CD4-positive, alpha-beta T cell treated with Interleukin-6 for 4 hours (primary cell): ENCODE results near the gene LY6G6D.
"Not testable (repeated sequence)": the region's sequence is repeated elsewhere in the genome, so short reads cannot be mapped to it uniquely, and the experiment has no call there.

ENCODE experiments used
- DNase-seq: peaks from one replicate; pipeline ENCODE4 v3.0.0-alpha.2; 2020; ENCODE audit warnings: mixed read lengths

LY6G6D gene

GRCh38 chr6:31692886-31693285 lies 22.3 kb upstream of the LY6G6D start:
- no peak for DNase-seq

DNA sequence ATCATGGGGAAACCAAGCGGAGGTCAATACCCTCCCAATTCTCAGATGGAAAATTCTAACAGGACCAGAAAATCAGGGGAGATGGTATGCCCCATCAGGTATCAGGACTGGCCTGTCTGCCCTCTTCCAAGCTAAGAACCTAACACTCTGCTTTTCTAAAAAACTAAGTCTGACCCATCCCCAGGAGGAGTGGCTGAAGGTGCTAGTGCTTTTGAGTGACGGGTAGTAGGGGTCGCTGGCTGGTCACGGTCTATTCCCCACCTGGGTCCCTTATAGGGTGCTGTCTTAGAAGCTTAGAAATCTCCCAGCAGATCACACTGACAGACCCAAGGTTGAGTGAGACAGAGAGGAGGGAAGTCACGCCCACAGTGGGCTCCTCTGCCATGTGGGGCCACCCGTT lies 21.6 kb upstream of the LY6G6D start:
- DNase-seq, result no peak

DNA sequence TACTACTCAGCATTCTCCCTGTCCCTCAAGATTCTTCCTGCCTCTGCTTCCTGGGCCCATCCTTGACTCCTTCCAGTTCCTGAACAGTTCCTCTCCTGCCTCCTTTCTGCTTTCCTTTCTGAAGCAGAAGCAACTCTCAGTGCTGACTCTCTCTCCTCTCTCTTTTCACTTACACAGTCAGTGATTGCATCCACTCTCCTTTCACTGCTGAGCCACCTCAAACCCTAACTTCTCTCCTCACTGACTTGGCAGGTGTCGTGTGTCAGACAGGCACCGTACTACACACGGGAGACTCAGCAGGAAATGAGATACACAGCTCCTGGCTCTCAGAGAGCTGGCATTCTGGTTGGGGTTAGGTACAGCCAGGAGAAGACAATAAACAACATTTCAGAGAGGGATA lies 17.6 kb upstream of the LY6G6D start:
- DNase-seq, result no peak

DNA sequence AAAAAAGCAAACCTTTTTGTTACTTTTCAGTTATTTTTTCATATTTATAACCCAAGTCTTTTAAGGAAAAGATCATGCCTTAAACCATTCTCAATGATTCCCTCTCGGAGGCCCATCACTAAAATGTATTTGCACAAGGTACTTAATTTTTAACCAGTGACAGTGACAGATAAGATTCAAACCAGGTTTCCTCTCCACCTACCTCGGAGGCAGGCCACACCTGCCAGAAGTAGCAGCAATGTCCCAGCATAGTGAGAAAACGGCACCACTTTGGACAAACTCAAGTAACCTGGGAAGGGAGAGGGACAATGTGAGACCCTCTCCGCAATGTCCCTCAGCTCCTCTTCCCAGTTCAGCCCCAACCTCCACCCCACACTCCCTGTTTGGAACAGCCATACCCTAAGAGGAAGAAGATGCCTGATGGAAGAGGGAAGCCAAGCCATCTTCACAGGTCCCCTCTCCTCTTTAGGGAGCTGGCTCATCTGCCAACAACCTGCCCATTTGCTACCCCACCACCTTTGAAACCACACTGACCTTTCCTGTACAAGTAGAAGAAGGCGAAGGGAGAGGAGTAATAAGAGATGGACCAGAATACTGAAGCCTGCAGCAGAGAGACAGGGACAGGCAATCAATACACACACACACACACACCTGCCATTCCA lies 14.3 kb upstream of the LY6G6D start:
- DNase-seq, result no peak

- DNase-seq, result no peak
Observed at GRCh38 chr6:31701666-31702404, 13.3 kb upstream of the LY6G6D start.

DNA sequence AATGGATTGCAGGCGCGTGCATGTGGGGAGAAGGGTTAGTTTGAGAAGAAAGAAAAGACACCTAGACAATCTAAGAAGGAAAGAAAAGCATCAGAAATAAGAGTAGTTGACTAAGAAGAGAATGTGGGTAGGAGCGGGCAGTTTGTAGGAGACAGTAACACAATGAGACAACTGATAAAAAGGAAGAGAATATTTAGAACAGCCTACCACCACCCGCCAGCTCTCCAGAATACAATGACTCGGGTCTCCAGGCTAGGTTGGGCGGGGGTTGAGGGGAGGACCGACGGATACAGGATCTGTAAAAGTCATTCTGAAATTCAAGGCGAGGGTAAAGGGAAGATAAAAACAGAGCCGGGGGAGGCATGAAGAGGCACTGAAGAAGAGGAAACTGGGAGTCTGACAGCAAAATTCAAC lies 12.7 kb upstream of the LY6G6D start:
- DNase-seq, result no peak

- peak; percentile 99 for DNase-seq
Observed at GRCh38 chr6:31702819-31703716, 12.1 kb upstream of the LY6G6D start, which contains the start of gene ABHD16A. TSS of gene ABHD16A (minus strand) at chr6:31703324. CDS start at chr6:31703281, 43 bp downstream.

DNA sequence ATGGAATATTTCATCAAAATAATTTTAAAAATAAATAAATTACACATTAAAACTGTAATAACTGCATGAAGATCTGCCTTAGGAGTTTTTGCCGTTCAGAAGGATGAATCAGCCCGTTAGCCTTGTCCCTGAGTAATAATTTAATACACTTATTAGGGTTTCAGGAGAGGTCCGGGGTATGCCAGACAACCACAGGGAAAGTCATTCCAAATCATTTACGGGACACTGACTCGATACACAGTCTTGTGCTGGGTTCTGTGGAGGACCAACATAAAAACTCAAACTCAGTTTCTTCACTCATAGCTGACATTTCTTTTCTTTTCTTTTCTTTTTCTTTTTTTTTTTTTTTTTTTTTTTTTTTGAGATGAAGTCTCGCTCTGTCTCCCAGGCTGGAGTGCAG lies 9.2 kb upstream of the LY6G6D start:
- no peak for DNase-seq

DNA sequence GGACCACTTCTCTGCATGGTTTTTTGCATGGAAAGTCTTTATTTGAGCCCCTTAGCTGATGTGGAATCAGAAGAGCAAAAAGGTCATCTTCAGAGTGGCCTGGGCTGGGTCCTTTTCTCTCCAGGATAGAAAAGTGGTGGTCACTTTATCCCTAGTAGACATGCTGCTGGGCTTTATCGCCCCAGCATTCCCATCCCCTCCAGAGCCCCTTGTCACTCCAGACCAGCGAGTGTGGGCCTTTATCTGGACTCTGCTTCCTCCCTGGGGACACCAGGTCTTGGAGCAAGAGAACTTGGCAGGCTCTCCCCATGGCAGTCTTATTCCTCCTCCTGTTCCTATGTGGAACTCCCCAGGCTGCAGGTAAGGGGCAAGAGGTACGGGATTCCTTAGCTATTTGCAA lies 8.5 kb upstream of the LY6G6D start, which contains the start of gene LY6G6F:
Gene LY6G6F, plus strand, starts transcription at position 268 of the 400 bp plus-strand sequence. Its CDS starts 41 bp downstream, at position 309.
- DNase-seq, result no peak

DNA sequence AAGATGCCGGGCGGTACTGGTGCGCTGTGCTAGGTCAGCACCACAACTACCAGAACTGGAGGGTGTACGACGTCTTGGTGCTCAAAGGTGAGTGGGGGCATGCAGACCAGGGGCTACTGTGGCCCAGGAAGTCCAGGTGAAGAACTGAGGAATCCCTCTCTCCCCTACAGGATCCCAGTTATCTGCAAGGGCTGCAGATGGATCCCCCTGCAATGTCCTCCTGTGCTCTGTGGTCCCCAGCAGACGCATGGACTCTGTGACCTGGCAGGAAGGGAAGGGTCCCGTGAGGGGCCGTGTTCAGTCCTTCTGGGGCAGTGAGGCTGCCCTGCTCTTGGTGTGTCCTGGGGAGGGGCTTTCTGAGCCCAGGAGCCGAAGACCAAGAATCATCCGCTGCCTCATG lies 7.4 kb upstream of the LY6G6D start:
- DNase-seq, result no peak

GRCh38 chr6:31708224-31708623 lies 6.9 kb upstream of the LY6G6D start:
- DNase-seq, result no peak

DNA sequence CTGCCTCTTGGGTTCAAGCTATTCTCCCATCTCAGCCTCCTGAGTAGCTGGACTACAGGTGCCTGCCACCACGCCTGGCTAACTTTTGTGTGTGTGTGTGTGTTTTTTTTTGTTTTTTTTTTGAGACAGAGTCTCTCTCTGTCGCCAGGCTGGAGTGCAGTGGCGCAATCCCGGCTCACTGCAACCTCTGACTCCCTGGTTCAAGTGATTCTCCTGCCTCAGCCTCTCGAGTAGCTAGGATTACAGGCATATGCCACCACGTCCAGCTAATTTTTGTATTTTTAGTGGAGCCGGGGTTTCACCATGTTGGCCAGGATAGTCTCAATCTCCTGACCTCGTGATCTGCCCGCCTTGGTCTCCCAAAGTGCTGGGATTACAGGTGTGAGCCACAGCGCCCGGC lies 6.0 kb upstream of the LY6G6D start:
- DNase-seq, result not testable (repeated sequence)

DNA sequence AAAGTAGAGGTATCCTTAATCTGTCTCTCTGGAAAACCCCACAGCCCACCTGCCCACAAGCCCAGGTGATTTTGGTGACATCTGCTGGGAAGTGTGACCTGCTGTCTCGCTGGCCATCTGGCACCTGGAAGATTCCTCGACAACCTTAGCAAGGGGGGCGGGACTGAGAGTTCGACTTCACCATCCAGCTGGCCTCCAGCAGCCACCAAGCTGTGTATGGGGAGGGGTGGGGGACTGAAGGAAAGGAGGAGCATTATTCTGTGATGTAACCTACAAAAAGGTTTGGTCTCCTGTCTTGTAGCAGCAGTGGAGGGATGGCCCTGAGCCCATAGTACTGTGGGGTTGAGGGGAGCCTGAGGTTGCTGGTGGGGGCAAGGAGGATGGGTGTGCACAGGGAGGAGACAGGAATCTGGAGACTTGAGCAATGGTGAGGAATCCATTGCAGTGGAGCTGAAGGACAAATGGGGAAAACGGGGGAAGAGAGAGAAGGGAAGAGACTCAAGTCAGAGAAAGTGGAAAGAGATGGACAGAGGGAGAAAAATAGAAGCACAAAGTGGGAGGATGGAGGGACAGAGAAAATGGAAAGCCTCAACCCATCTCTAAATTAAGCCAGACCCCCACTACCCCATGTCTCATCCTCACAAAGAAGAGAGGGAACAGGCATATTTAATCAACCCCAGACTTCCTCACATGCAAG lies 4.5 kb upstream of the LY6G6D start:
- DNase-seq, result no peak

GRCh38 chr6:31711233-31711632 lies 3.9 kb upstream of the LY6G6D start:
- no peak for DNase-seq

DNA sequence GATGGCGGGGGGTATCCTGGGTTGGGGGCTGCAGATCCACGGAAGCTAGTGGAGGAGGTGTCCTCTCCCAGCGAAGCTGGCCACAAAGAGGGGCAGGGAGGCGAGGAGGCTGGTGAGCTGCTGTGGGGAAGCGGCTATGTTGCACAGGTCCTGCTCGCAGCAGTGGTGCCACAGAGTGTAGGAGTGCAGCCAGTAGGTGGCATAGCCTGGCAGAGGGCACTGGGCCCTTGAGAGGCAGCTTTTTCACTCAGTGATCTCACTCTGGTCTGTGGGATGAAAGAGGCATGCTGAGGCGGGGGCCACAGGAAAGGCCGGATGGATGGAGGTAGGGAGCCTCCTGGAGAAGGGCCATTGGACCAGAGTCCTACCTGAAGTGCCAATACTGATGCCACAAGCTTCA lies 2.9 kb upstream of the LY6G6D start:
- peak; percentile 37 for DNase-seq

GRCh38 chr6:31713465-31713864 lies 1.7 kb upstream of the LY6G6D start:
- no peak for DNase-seq

- no peak for DNase-seq
Observed at GRCh38 chr6:31713991-31714684, 1.0 kb upstream of the LY6G6D start.

DNA sequence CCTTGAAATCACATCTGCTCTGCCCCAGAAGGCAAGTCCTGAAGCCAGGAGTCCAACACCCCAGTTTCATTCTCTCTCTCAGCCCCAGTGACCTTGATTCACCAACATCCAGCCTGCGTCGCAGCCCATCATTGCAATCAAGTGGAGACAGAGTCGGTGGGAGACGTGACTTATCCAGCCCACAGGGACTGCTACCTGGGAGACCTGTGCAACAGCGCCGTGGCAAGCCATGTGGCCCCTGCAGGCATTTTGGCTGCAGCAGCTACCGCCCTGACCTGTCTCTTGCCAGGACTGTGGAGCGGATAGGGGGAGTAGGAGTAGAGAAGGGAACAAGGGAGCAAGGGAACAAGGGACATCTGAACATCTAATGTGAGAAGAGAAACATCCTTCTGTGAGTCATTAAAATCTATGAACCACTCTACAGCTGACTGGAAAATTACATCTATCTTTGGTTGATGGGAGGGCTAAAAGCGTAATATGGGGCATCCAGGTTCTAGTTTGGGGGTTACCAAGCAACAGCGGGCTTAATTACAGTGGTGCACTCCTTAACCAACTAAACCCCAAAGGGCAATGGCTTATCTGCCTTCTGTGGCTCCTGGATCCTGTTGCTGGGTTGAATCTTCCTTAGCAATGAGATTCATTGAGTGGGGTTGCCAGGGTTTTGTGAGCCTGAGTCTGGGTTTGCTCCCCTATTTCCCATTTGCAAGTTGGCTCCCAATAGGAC lies 2.5 kb downstream of the LY6G6D start:
- no peak for DNase-seq

DNA sequence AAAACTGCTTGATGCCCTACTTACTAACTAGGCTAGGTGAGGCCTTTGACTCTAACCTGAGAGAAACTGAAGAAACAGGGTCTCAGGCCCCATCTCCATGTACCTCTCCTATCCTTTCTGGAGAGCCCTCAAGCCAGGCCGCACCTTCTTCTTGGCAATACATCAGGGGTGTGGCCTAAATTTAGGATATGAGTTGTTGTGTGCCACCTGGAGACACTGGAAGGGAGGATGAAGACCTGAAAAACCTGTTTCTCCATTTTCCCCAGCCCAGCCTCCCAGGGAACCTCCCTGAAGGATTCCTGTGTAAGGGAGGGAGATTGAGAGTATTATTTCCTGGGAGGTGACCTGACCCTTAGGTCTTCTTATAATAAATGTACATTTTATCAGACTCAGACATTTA lies 3.1 kb downstream of the LY6G6D start:
- no peak for DNase-seq

- DNase-seq, result no peak
Observed at GRCh38 chr6:31719001-31719400, 3.9 kb downstream of the LY6G6D start.

GRCh38 chr6:31720196-31720770 lies 5.1 kb downstream of the LY6G6D start:
- no peak for DNase-seq
